Measurements from ENCODE around the gene TPBGL.

The TPBGL gene, protein sequence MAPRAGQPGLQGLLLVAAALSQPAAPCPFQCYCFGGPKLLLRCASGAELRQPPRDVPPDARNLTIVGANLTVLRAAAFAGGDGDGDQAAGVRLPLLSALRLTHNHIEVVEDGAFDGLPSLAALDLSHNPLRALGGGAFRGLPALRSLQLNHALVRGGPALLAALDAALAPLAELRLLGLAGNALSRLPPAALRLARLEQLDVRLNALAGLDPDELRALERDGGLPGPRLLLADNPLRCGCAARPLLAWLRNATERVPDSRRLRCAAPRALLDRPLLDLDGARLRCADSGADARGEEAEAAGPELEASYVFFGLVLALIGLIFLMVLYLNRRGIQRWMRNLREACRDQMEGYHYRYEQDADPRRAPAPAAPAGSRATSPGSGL
- 0 to 1.2 (median 0.07) reads per million in 17 experiments for total RNA-seq

DNA sequence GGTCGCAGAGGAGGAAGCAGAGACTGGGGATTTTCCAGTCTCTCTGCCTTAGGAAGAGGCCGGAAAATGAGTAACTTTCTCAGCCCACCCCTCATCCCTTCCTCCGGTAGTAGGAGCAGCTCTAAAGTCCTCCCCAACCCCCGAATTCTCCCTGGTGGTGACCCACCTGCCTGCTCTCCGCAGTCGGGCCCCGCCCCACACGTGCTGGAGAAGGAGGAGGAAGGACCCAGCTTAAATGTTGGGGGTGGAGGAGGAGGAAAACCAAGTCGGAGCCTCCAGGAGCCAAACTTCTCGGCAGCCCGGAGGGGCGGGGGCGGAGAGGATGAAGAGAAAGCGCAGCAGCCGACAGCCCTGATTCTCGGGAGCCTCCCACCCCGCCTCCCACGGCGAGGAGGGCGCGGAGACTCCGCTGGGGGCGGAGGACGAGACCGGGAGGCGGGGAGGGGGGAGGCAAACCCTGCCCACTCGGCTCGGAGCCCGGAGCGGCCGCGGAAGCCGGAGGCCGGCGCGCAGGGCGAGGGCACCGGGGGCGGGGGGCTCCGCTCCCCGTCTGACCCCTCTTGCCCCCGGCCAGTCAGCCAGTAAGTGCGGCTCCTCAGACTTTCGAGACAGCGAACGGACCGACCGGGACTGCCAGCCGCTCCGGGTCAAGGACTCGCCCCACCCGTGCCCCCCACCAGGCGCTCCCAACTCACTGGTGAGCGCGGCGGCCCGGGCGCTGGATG, at the start of gene TPBGL:
Gene TPBGL, plus strand, starts transcription at position 464 of the 725 bp plus-strand sequence. CDS start 276 bp downstream, outside the sequence.
- peak in 1 of 4 experiments; percentile 37 for DNase-seq

DNA sequence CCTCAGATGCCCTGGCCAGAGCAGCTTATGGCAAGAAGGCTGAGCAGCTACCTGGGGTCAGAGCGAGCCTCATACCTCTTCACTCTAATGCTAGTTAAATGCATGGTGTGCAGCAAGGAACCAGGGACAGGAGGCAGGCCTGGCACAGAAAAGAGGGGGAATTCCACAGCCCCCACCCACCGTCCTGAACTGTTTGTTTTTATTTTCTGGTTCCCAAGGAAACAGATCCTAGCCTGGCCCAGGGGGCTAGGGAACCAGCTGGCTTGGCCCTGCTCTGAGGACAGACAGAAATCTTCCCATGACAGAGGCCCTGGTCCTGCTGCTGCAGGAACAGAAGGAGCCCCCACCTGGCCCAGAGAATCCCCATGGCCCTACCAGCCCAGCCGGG, 49.2 kb upstream of the TPBGL start:
- peak in 1 of 4 experiments; percentile 26 for DNase-seq

DNA sequence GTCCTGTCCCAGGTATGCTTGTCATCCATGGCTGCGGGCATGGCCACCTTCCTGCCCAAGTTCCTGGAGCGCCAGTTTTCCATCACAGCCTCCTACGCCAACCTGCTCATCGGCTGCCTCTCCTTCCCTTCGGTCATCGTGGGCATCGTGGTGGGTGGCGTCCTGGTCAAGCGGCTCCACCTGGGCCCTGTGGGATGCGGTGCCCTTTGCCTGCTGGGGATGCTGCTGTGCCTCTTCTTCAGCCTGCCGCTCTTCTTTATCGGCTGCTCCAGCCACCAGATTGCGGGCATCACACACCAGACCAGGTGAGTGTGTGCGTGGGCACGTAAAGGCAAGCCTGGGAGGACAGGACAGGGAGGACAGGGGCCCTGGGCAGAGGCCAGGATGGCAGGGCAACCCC, 47.3 kb upstream of the TPBGL start:
- no peak for DNase-seq

DNA sequence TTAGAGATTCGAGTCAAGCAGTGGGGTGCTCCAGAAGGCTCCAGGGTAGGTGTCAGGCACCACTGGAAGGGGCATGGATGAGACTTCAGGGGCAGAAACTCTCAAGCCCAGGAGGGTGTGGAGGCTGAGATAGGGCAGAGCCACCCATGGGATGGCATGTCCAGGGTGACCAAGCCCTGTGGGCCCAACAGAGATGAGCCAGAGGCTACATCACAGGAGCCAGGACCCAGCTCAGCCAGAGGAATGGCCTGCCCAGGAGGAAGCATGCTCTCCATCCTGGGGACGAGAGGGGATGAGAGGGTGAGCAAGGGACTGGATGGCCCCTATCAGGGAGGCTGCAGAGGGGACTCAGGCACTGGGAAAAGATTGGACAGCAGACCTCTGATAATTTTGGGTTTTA, 46.9 kb upstream of the TPBGL start:
- DNase-seq = no peak

DNA sequence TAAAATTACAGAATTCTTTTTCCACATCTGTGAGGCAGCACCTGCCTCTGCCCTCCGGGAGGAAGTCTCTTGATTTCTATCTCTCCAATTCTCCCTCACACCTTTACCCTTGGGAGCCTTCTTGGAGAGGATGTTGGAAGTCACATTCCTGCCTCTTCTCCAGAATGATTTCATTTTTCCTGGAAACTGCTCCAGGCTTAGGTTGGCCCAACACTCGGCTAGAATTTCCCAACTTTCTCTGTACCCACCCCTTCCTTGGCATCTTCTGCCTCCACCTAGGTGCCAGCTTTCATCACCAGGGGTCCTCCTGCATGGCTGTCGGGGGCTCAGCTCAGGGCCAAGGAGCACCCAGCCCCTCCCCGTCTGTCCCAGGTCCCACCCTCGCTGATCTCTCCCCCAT, 46.4 kb upstream of the TPBGL start:
- DNase-seq = no peak

DNA sequence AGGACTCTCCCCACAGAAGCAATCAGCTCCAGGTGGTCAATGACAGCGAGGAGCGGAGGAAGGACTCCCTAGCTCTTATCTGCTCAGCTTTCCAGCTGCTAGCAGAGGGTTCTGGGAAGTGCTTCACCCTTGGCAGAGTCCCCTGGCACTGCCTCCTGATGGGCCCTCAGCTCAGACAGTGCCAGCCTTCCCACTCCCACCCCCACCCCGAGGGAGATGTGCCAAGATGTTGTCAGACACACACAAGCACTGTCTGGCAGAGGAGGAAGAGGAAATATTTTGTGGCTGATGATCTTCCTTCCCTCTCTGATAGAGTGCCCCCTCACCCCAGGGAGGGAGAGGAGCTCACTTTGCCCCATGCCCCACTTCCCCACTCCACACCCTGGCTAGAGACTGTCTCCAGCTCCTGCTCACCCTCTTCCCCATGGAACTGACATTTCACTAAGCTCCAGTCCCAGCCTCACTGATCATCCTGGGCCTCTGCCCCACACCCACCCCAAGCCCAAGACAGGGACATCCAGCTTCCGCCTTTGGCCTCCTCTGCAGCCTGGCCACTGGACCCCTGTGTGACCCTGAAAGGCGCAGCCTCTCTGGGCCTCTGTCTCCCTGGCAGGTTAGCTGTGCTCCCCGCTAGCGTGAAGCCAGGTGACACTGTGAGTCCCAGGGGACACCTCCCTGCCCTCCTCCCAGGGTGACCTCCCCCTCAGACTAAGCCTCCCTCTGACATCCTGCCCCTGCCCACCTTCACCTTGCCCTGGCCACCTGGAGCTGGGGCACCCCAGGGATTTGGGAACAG, 45.2 kb upstream of the TPBGL start:
- DNase-seq = peak; percentile 79 to 90 (median 86)

DNA sequence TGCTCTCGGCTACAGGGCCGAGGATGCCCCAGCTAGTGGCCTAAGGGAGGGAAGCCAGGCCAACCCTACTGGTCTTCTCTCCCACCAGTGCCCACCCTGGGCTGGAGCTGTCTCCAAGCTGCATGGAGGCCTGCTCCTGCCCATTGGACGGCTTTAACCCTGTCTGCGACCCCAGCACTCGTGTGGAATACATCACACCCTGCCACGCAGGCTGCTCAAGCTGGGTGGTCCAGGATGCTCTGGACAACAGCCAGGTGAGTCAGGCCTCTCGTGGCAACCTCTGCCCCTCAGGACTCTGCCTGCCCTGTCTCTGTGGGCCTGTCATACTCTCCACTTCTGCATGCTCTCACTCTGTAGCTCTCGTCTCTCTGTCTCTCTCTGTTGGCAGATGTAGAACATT, 44.1 kb upstream of the TPBGL start:
- DNase-seq = no peak

DNA sequence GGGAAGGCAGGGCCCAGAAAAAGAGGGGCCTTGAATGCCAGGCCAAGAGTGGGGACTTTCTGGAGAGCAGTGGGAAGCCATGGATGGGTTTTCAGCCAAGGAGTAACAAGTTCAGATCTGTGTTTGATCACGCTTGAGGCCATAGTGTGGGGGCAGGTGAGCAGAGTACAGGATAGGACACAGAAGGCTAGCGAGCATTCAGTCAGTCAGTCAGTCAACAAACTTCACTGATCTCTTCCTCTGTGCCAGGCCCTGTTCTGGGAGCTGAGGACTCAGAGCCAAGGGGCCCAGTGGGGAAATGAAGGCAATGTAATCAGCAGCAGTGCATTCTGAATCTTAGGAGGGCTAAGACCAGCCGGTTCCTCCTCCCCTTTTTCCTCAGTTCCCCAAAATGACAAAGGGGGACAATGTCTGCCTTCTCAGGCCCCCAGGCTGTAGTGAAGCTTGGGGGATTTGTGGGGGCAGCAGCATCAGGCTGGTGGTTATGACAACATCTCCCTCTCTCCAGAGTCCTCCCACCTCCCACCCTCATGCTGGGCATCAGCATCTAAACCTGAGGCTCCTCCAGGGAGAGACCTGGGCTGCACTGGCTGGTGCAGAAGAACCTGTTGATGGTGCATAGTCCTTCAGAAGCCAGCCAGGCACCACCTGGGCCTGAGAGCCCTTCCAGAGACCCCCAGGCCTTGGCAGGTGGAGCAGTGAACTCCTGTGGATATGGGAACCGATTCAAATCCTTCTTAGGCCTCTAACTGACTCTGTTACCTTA, 42.9 kb upstream of the TPBGL start:
- no peak for DNase-seq

DNA sequence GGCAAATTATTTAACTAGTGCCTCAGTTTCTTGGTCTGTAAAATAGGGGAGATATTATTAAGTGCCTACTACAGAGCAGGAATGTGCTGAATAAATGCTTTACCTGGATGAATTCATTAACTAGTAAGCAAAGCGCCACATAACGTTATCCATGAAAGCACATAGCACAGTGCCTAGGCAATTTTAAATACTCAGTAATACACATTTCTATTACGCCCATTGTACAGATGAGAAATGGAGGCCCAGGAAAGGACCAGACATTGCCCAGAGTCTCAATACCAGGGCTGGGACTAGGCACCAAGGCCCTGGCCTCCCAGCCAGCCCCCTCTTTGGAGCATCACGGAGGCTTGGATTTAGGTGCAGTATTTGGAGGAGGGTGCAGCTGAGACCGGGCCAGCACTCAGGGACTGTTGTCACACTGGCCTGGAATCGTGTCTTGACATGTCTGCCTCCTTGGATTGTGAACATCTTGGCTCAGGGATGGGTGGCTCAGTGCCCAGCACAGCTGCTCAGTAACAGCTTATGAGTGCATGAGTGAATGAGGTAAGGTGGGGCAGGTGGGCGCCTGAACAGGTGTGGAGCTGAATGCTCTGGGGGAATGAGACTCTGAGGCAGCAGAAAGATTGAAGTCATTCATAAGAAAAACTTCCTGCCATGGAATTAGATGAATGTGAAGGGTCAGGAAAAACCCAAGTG, 42.1 kb upstream of the TPBGL start:
- no peak for DNase-seq

DNA sequence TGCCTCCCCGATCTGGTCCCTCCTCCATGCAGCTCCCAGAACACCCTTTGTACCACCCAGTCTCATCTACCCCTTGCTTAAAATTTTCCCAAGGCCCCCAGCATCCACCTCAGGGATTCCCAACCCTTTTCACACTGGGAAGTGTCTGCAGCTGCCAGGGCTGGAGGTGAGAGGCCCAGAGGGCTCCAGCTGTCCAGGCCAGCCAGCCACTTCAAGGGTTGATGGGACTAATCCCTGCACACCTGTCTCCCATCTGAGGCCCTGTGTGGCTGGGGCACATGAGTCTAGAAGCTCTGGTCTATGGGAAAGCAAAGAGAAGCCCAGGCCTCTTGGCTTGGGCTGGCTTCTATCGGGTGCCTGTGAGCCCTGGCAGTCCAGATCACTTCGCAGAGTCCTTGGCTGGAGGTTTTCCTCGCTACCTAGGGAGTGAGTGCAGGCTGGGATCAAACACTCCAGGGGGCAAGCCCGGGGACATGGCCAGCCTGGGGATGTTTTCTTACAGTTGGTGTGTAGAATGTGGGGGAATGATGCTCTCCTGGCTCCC, 41.1 kb upstream of the TPBGL start:
- DNase-seq = no peak

DNA sequence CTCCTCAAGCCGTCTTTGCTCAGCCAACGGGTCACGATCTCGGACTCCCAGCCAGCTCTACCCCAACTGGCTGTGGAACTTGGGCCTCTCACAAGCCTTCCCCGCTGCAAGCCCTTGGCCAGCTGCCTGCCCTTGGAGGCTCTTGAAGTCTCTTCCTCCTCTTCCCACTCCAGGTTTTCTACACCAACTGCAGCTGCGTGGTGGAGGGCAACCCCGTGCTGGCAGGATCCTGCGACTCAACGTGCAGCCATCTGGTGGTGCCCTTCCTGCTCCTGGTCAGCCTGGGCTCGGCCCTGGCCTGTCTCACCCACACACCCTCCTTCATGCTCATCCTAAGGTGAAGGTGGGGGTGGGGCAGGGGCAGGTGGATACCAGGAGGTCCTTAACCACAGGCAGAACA, 40.5 kb upstream of the TPBGL start:
- DNase-seq = no peak

DNA sequence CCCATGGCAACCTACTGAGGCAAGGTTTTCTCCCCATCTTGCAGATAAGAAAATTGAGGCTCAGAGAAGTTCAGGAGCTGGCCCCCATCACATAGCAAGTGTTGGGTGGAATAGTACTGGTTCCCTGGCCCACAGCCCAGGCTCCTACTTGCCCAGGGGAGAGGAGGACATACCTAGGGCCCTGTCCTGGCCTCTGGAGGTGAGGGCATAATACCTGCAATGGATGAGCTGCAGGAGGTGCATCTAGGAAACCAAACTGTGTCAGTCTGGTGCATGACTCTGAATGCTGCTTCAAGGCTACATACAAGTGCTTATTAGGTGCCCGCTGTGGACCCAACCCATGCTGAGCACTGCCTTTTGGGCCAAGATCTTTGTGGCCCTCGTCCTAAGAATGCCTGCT, 40.0 kb upstream of the TPBGL start:
- no peak for DNase-seq

DNA sequence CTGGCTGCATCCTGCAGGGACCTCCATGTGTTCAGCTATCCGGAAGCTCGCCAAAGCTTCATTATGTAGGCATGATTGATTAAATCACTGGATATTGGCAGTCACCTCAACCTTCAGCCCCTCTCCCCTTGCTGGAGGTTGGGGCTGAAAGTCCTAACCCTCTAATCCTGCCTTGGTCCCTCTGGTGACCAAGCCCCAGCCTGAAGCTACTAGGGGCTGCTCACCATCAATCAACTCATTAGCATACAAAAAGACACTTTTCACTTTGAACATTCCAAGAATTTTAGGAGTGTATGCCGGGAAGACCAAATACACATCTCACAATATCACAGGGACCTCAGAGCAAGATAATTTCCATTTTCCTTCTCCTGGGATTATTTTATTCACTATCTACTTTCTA, 38.8 kb upstream of the TPBGL start:
- DNase-seq = no peak

DNA sequence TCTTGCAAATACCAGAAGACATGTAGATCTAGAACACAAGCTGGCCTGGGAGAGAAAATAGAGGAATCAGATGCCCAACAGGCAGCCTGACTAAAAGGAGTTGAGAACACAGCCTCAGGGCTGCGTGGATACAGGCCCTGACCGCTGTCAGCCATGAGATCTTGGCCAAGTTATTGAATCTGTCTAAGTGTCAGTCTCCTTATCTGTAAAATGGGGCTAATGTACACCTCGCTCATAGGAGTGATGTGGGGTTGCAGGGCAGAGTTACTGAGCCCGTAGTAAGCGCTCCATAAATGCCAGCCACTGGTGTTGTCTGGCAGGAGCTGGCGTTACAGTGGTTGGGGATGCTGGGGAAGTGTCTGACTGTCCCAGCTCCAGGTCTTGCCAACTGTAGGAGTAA, 38.4 kb upstream of the TPBGL start:
- no peak for DNase-seq

DNA sequence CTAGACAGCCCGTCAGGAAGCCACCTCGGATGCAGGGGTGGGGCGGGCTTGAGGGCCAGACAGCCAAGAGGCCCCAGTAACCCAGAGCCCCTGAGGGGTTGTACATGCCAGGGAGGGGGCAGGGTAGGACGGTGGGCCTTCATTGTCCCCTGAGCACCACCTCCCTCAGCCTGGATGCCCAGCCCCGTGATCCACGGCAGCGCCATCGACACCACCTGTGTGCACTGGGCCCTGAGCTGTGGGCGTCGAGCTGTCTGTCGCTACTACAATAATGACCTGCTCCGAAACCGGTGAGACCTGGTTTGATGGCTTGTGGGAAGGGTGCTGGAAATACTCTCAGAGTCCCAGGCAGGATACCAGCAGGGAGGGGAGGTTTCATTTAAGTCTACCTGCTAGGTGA, 37.4 kb upstream of the TPBGL start:
- DNase-seq = no peak

DNA sequence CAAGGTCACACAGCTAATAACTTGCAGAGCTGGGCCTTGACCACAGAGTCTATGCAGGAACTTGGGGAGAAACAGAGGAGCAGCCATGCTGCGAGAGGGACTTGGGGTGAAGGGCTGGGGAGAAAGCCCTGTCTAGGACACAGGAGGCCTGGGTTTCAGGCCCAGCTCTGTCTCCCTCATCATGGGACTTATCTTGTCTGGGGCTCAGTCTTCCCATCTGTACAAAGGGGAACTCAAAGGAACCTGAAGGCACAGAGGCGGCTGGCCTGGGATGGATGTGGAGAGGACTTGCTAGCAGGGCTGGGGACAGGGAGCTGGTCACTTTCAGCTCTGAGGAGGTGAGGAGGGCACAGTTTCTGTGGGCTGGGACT, 36.9 kb upstream of the TPBGL start:
- peak in 1 of 4 experiments; percentile 14 for DNase-seq

DNA sequence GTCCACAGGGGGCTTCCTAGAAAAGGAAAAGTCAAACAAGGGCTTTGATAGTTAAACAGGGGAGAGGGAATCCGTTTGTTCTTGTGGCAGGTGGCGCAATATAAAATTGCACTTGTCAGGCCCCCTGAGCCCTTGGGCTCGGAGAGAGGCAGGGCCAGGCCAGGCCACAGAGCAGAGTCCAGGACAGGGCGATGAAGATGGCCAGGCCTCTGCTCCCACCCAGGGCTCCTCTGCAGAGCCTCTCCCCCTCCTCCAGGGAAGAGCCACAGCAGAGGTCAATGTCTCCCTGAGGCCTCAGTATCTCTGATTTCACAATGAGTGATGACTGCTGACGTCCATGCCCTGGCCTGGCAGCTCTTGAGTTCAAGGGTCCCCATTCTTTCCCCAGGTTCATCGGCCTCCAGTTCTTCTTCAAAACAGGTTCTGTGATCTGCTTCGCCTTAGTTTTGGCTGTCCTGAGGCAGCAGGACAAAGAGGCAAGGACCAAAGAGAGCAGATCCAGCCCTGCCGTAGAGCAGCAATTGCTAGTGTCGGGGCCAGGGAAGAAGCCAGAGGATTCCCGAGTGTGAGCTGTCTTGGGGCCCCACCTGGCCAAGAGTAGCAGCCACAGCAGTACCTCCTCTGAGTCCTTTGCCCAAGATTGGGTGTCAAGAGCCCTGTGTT, 36.4 kb upstream of the TPBGL start:
- DNase-seq = peak in 1 of 4 experiments; percentile 8

DNA sequence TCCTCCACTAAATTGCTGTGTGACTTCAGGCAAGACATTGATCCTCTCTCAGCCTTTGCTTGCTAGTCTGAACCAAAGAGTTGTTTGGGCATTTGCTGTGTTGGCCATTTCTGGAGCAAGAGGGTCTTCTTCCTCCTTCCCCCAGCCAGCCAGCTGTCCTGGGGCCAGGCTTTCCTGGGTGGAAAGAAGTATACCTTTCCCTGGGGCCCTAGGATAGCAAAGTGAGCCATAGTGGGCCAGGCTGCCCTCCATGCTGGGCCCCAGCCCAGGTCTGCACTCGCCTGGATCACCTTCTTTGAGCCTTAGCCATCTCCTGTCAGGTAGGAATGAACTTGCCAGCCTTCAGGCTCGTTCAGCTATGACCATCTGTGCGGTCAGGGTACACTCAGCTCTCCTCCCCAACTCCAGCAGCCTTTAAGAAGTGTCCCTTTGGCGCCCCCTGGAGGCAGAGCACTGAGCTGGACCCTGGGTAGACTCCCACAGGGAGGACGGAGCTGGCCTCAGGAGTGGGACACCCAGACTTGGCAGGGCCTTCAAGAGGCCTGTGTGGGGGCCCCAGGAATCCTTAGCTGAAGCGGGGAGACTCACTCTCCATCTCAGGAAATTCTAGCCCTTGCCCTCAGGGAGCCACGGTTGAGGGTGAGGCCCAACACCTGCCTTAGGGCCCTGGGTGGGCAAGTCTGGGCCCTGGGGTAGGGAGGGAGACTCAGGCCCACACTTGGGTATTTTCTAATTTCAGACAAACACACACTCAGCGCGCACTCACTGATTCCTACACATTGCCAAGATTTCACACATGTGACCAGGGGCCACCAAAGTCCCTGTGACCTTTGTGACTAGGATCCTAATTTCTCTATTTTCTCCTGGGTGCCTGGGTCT, 35.6 kb upstream of the TPBGL start:
- DNase-seq = peak; percentile 90 to 95 (median 94)

DNA sequence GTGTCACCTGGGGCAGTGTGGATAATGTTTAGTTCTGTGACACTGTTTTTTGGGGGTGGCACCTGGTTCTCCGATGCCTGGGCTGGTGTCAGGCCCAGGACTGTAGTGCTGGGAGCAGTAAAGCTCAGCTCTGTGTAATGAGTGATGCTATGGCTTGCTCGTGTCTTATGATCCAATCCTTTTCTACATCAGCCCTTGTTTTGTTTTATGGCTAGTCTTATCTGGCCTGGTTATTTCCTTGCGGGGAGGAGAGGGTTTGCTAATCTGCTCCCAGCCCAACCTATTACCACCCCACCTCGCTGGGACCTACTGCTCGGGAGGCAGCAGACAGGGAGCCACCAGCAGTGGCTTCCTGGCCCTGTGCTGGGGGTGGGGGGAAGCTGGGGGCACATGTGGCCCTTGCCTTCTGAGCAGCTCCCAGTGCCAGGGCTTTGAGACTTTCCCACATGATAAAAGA, 35.0 kb upstream of the TPBGL start:
- DNase-seq = no peak

DNA sequence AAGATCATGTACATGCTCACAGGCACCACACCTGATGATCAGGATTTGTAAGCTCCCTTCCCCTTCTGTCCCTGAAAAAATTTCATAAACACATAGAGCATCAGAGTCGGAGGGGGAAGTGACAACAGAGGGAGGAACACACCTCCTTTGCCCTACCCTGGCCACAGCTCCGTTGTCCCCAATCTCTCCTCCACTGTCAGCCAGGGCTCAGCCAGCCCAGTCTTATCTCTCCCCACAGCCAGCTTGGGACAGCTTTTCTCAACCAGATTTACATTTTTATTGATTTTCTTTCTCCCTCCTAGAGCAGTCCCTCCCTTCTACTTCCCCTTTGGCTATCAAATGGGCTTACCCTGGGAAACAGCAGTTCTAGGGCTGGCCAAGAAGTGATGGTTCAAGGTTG, 32.1 kb upstream of the TPBGL start:
- DNase-seq = peak; percentile 28 to 48 (median 33)
